ENCODE results near the gene ISG15. TPM values are rescaled to one million over a fixed set of nuclear protein-coding genes. Genes with fewer than 3 reads are reported as not detected.
"Not testable (repeated sequence)": the region's sequence is repeated elsewhere in the genome, so short reads cannot be mapped to it uniquely, and the experiment has no call there.

The ISG15 gene
- total and polyA plus RNA-seq, 2 of the 13 experiments (the other 11 are each of a cell fraction or from before 2014, with no cell fraction given), result 42.1 to 54.9 TPM

GRCh38 chr1:1018321-1018685 is 5.0 kb downstream of the ISG15 start:
- CTCF ChIA-PET (ENCODE audit: low intra/inter-chr PET ratio, low total read pairs); FAIRE-seq; H2AFZ ChIP-seq (ENCODE audit: low read length); H3K9me3 ChIP-seq (ENCODE audit: low read length); intact Hi-C loops (cut with micrococcal nuclease; ENCODE audit: unreplicated experiment); H3K4me3 ChIP-seq (replicated peaks in 1 of 3; ENCODE audit: insufficient read depth in 1 of 3, low read depth in 2 of 3, low read length in 3 of 3); ATAC-seq; in situ Hi-C loops (cut with HindIII; ENCODE audit: extremely low pct_ligation_motif_present, low pct_unique_long_range_greater_than_20kb); BruUV-seq (replicated peaks); H3K9ac ChIP-seq (ENCODE audit: insufficient read depth, low read depth, low read length); H3K4me2 ChIP-seq (ENCODE audit: low read depth, low read length); DNase-seq (ENCODE audit: low spot score); H3K36me3 ChIP-seq (replicated peaks in 1 of 2; ENCODE audit: control insufficient read depth in 1 of 2, insufficient read depth in 2 of 2, low read length in 2 of 2); H3K27me3 ChIP-seq (ENCODE audit: control insufficient read depth in 1 of 2, insufficient read depth in 2 of 2, low read length in 2 of 2): not testable (repeated sequence)
- 0 out of 2 replicates have a peak, but pooled peaks have one; percentile 43 for TF ChIP-seq ZBTB38 (CRISPR knock-in tag; IDR thresholded peaks at IDR 0.05)
- POLR2A ChIA-PET, result interaction anchor here (1.0 to 5.9 kb wide), 6 partner anchors 12 to 52 kb away, joined by 3 to 61 read pairs (median 6); partner anchors contain the start of genes HES4 and PLEKHN1
- WGBS (ENCODE audit: low lambda C conversion rate), result 100% methylated on average over 1 of the region's 26 CpGs
- H3K27ac ChIP-seq (ENCODE audit: extremely low read length, insufficient read depth, low read length), result peak overlapping the region; percentile 43
- H3K79me2 ChIP-seq (ENCODE audit: insufficient read depth, low read length), result peaks cover 13% of the 10 kb centered on the region
- H4K20me1 ChIP-seq (ENCODE audit: insufficient read depth, low read length), result peaks cover 20% of the 10 kb centered on the region; the same call in 1 of the 2 replicates
- H3K4me1 ChIP-seq (ENCODE audit: insufficient read depth, low read length), result peaks cover 78% of the 10 kb centered on the region

DNA sequence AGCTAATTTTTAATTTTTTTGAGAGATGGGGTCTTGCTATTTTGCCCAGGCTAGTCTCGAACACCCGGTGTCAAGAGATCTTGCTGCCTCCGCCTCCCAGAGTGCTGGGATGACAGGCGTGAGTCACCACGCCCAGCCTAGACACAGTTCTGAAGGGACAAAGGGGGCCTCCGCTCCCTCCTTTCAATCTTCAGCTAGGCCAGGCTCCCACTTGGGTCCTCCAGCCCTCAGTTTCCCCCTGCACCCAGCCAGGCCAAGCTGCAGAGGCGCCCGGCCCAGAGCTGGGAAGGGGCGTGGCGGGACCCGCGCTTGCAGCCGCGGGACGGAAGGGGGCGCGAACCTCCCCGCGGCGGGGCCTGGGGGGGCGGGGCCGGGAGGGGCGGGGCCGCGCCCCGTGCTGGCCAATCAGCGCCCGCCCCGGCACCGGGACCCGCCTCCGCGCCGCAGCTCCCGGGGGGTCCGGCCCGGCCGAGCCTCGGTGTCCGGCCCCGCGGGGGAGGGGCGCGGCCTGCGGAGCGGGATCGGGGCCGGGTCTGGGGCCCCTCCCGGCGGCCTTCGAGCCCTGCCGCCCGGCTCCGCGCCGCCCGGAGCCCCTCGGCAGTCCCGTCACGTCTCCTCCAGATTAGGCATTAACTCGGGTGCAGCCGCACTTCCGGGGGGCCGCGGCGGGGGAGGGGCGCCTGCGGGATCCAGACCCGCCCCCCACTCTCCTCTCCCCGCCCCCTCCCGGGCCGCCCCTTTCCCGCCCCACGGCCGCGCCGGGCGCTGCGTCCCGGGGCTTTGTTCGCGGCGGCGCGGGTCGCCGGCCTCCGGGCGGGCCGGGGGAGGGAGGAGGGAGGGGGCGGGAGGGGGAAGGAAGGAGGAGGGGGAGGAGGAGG is 6.1 kb downstream of the ISG15 start:
- intact Hi-C loops (cut with micrococcal nuclease; ENCODE audit: unreplicated experiment), result no loop called here
- ChIA-PET POLR2A (interaction anchor here (0.8 to 5.9 kb wide), 8 partner anchors 13 to 220 kb away, joined by 3 to 61 read pairs (median 6); partner anchors contain the start of gene HES4), CTCF (ENCODE audit: low intra/inter-chr PET ratio, low total read pairs) (interaction anchor here (1.5 kb wide), 1 partner anchor 45 kb away, joined by 8 read pairs; no protein-coding TSS in a partner anchor)
- ATAC-seq (peak; percentile 74), FAIRE-seq (no peak), DNase-seq (ENCODE audit: low spot score) (peak; percentile 88)
- Histone ChIP-seq H3K9ac (ENCODE audit: insufficient read depth, low read depth, low read length) (no peak overlapping the region), H3K4me2 (ENCODE audit: low read depth, low read length) (peak overlapping the region; percentile 58), H3K36me3 (replicated peaks in 1 of 2; ENCODE audit: control insufficient read depth in 1 of 2, insufficient read depth in 2 of 2, low read length in 2 of 2) (peaks cover 3 to 10% of the 10 kb centered on the region in 2 experiments; a peak in 2 of 5 replicates), H3K27me3 (ENCODE audit: control insufficient read depth in 1 of 2, insufficient read depth in 2 of 2, low read length in 2 of 2) (no peaks in the 10 kb centered on the region), H3K9me3 (ENCODE audit: low read length) (no peaks in the 10 kb centered on the region), H4K20me1 (ENCODE audit: insufficient read depth, low read length) (peaks cover 28% of the 10 kb centered on the region; the same call in 1 of the 2 replicates), H3K4me1 (ENCODE audit: insufficient read depth, low read length) (peaks cover 82% of the 10 kb centered on the region), H3K79me2 (ENCODE audit: insufficient read depth, low read length) (peaks cover 22% of the 10 kb centered on the region), H3K27ac (ENCODE audit: extremely low read length, insufficient read depth, low read length) (peak overlapping the region; percentile 50), H2AFZ (ENCODE audit: low read length) (no peak overlapping the region), H3K4me3 (replicated peaks in 1 of 3; ENCODE audit: insufficient read depth in 1 of 3, low read depth in 2 of 3, low read length in 3 of 3) (peak overlapping the region in 2 of 3 experiments; percentile 28 to 55; a peak in 3 of 6 replicates)
- no TSS peak for BruUV-seq (replicated peaks)
- 13% methylated on average over 16 of the region's 91 CpGs for WGBS (ENCODE audit: low lambda C conversion rate)
- in situ Hi-C loops (cut with HindIII; ENCODE audit: extremely low pct_ligation_motif_present, low pct_unique_long_range_greater_than_20kb), result no loop called here
- TF ChIP-seq, protein P1, sequence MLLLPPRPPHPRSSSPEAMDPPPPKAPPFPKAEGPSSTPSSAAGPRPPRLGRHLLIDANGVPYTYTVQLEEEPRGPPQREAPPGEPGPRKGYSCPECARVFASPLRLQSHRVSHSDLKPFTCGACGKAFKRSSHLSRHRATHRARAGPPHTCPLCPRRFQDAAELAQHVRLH (CRISPR knock-in tag; IDR thresholded peaks at IDR 0.05; ENCODE audit: borderline replicate concordance, low read depth), result 0 out of 2 replicates have a peak, but pooled peaks have one; percentile 5
- peak; percentile 35; the same call in 1 of the 2 replicates for TF ChIP-seq HDAC1 (CRISPR knock-in tag; IDR thresholded peaks at IDR 0.05)
- TF ChIP-seq, protein P2, sequence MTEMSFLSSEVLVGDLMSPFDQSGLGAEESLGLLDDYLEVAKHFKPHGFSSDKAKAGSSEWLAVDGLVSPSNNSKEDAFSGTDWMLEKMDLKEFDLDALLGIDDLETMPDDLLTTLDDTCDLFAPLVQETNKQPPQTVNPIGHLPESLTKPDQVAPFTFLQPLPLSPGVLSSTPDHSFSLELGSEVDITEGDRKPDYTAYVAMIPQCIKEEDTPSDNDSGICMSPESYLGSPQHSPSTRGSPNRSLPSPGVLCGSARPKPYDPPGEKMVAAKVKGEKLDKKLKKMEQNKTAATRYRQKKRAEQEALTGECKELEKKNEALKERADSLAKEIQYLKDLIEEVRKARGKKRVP (CRISPR knock-in tag; IDR thresholded peaks at IDR 0.05), result no peak
- no peak for TF ChIP-seq FOXO1 (CRISPR knock-in tag; IDR thresholded peaks at IDR 0.05)
- TF ChIP-seq TARDBP (CRISPR knock-in tag; IDR thresholded peaks at IDR 0.05), result peak; percentile 0; the same call in 1 of the 2 replicates
- 0 out of 2 replicates have a peak, but pooled peaks have one; percentile 33 for TF ChIP-seq CSRNP1 (CRISPR knock-in tag; IDR thresholded peaks at IDR 0.05)
- no peak for TF ChIP-seq KLF16 (CRISPR knock-in tag; IDR thresholded peaks at IDR 0.05)
- no peak for TF ChIP-seq YY1 (IDR thresholded peaks at IDR 0.05; ENCODE audit: insufficient read depth, insufficient replicate concordance, low read depth, low read length)
- no peak for TF ChIP-seq STAT5B (CRISPR knock-in tag; IDR thresholded peaks at IDR 0.05)
- TF ChIP-seq ZNF296 (CRISPR knock-in tag; conservative IDR thresholded peaks at IDR 0.05), result no peak
- no peak for TF ChIP-seq NONO (IDR thresholded peaks at IDR 0.05)
- 0 out of 2 replicates have a peak, but pooled peaks have one; percentile 18 for TF ChIP-seq NONO (CRISPR knock-in tag; conservative IDR thresholded peaks at IDR 0.05)

Measured in HepG2 (cell line).